HepG2 (cell line): ENCODE data around the gene PEF1. TPM values are rescaled to one million over a fixed set of nuclear protein-coding genes. Genes with fewer than 3 reads are reported as not detected.

Source experiments
- BHLHE40 ChIP-seq: IDR thresholded peaks from 2 replicates; pipeline ENCODE4 v1.6.1; 2011; ENCODE audit warnings: low read length, improper control_type of control experiment
- CHD4 ChIP-seq: fragments of 200-600 bp; sonication (generic); IDR thresholded peaks from 2 replicates; pipeline ENCODE4 v1.7.0; 2017; ENCODE audit warnings: mild to moderate bottlenecking, low read length, borderline replicate concordance
- ELF3 ChIP-seq: IDR thresholded peaks from 2 replicates; pipeline ENCODE4 v1.6.1; 2016; ENCODE audit warnings: missing genetic modification reagents, missing compliant biosample characterization
- EP300 ChIP-seq, 3 experiments: sonication (generic) in 1 of 3; formaldehyde crosslinking in 1 of 3; IDR thresholded peaks; 2 replicates each; pipeline versions ENCODE4 v1.5.1 to v1.6.1; 2011 to 2020; ENCODE audit warnings: low read depth in 2 of 3, low read length in 2 of 3, borderline replicate concordance in 1 of 3, improper control_type of control experiment in 1 of 3, mild to moderate bottlenecking in 1 of 3, missing genetic modification reagents in 1 of 3, moderate library complexity in 1 of 3
- FOXC1 ChIP-seq: sonication (generic); formaldehyde crosslinking; IDR thresholded peaks from 2 replicates; pipeline ENCODE4 v1.8.0; 2022; ENCODE audit warnings: mild to moderate bottlenecking, missing genetic modification reagents, borderline replicate concordance
- HES4 ChIP-seq: sonication (generic); formaldehyde crosslinking; IDR thresholded peaks from 2 replicates; pipeline ENCODE4 v1.9.0; 2021; ENCODE audit warnings: mild to moderate bottlenecking, missing genetic modification reagents, borderline replicate concordance
- HNF4A ChIP-seq: sonication (generic); formaldehyde crosslinking; IDR thresholded peaks from 2 replicates; pipeline ENCODE4 v1.4.0; 2020; ENCODE audit warnings: missing genetic modification reagents
- MAFF ChIP-seq: IDR thresholded peaks from 2 replicates; pipeline ENCODE4 v1.6.1; 2011; ENCODE audit warnings: low read depth, low read length, improper control_type of control experiment
- MTA3 ChIP-seq: sonication (generic); formaldehyde crosslinking; IDR thresholded peaks from 2 replicates; pipeline ENCODE4 v1.4.0; 2020; ENCODE audit warnings: missing genetic modification reagents
- NR2F6 ChIP-seq, 2 experiments: IDR thresholded peaks; 2 replicates each; pipeline ENCODE4 v1.6.1; 2016; ENCODE audit warnings: antibody characterized with exemption in 1 of 2, mild to moderate bottlenecking in 1 of 2
- PCBP1 ChIP-seq: fragments of 200-400 bp; formaldehyde crosslinking; IDR thresholded peaks from 2 replicates; pipeline ENCODE4 v1.6.1; 2017; ENCODE audit warnings: mild to moderate bottlenecking, low read depth, low read length, borderline replicate concordance
- PITX1 ChIP-seq: sonication (generic); formaldehyde crosslinking; IDR thresholded peaks from 2 replicates; pipeline ENCODE4 v1.5.1; 2020; ENCODE audit warnings: mild to moderate bottlenecking, missing genetic modification reagents
- RAD21 ChIP-seq: fragments of 450-650 bp; formaldehyde crosslinking; IDR thresholded peaks from 2 replicates; pipeline ENCODE4 v1.5.0; 2020; ENCODE audit warnings: mild to moderate bottlenecking
- SAP130 ChIP-seq: IDR thresholded peaks from 2 replicates; pipeline ENCODE4 v1.6.1; 2016; ENCODE audit warnings: low read depth
- TBL1XR1 ChIP-seq: fragments of 150-350 bp; IDR thresholded peaks from 2 replicates; pipeline ENCODE4 v1.6.1; 2014; ENCODE audit warnings: borderline replicate concordance, low read length; ENCODE audit not compliant: partially characterized antibody
- TRAFD1 ChIP-seq: sonication (generic); formaldehyde crosslinking; IDR thresholded peaks from 2 replicates; pipeline ENCODE4 v1.5.1; 2020; ENCODE audit warnings: missing genetic modification reagents, mild to moderate bottlenecking, borderline replicate concordance
- XRCC5 ChIP-seq: fragments of 200-400 bp; formaldehyde crosslinking; optimal IDR thresholded peaks from 2 replicates; pipeline ENCODE3; 2017; ENCODE audit warnings: mild to moderate bottlenecking, low read length
- YY1 ChIP-seq: IDR thresholded peaks from 2 replicates; pipeline ENCODE4 v1.6.1; 2011; ENCODE audit warnings: low read length, low read depth, moderate library complexity, mild to moderate bottlenecking; ENCODE audit not compliant: insufficient read depth, insufficient replicate concordance
- ZBTB3 ChIP-seq: sonication (generic); formaldehyde crosslinking; IDR thresholded peaks from 2 replicates; pipeline ENCODE4 v1.4.0; 2020; ENCODE audit warnings: low read depth, mild to moderate bottlenecking, moderate library complexity, missing genetic modification reagents, borderline replicate concordance
- ZBTB38 ChIP-seq: sonication (generic); formaldehyde crosslinking; IDR thresholded peaks from 2 replicates; pipeline ENCODE4 v1.5.1; 2020; ENCODE audit warnings: mild to moderate bottlenecking, missing genetic modification reagents
- ZMYM3 ChIP-seq: sonication (generic); formaldehyde crosslinking; IDR thresholded peaks from 2 replicates; pipeline ENCODE4 v1.5.1; 2020; ENCODE audit warnings: mild to moderate bottlenecking, missing genetic modification reagents
- ZMYM4 ChIP-seq: sonication (generic); formaldehyde crosslinking; IDR thresholded peaks from 2 replicates; pipeline ENCODE4 v1.8.1; 2023; ENCODE audit warnings: mild to moderate bottlenecking, missing genetic modification reagents
- ZNF33B ChIP-seq: sonication (generic); formaldehyde crosslinking; IDR thresholded peaks from 2 replicates; pipeline ENCODE4 v1.5.1; 2020; ENCODE audit warnings: mild to moderate bottlenecking, missing genetic modification reagents
- ZNF383 ChIP-seq: sonication (generic); formaldehyde crosslinking; IDR thresholded peaks from 2 replicates; pipeline ENCODE4 v1.4.0; 2020; ENCODE audit warnings: missing genetic modification reagents, mild to moderate bottlenecking, borderline replicate concordance
- ZNF713 ChIP-seq: sonication (generic); formaldehyde crosslinking; IDR thresholded peaks from 2 replicates; pipeline ENCODE4 v1.4.0; 2020; ENCODE audit warnings: mild to moderate bottlenecking, missing genetic modification reagents
- ZNF777 ChIP-seq: sonication (generic); formaldehyde crosslinking; IDR thresholded peaks from 2 replicates; pipeline ENCODE4 v1.4.0; 2020; ENCODE audit warnings: missing genetic modification reagents
- ZSCAN5A ChIP-seq: sonication (generic); formaldehyde crosslinking; IDR thresholded peaks from 2 replicates; pipeline ENCODE4 v1.8.0; 2022; ENCODE audit warnings: mild to moderate bottlenecking, missing genetic modification reagents, borderline replicate concordance
- polyA plus RNA-seq, 8 experiments: library from polyadenylated mRNA; depleted of rRNA in 3 of 8; stranded (reverse) in 7 of 8; unstranded in 1 of 8; fragments of >200 nt; fragmentation: Illumina TruSeq in 4 of 8; extraction: Trizol in 4 of 8; gene quantifications; 2 replicates each; pipeline versions ENCODE4 v1.2.1 to v1.2.3, GENCODE V29; 2011 to 2016; ENCODE audit warnings: low read depth in 4 of 8, missing spikeins in 1 of 8, mixed read lengths in 1 of 8; ENCODE audit not compliant: insufficient read depth in 1 of 8
- total RNA-seq, 5 experiments: library from RNA; depleted of rRNA; stranded (reverse); fragments of >200 nt; fragmentation: Illumina TruSeq; extraction: Trizol; gene quantifications; 2 replicates each; pipeline ENCODE4 v1.2.3, GENCODE V29; 2016; ENCODE audit warnings: low read depth in 1 of 5
- TF ChIP-seq, protein P1 (sequence below): sonication (generic); formaldehyde crosslinking; IDR thresholded peaks from 2 replicates; pipeline ENCODE4 v1.5.0; 2020; ENCODE audit warnings: missing genetic modification reagents

Gene PEF1
- total and polyA plus RNA-seq, 2 of the 13 experiments (the other 11 are each of a cell fraction or from before 2014, with no cell fraction given), result 57.1 to 57.8 TPM

DNA sequence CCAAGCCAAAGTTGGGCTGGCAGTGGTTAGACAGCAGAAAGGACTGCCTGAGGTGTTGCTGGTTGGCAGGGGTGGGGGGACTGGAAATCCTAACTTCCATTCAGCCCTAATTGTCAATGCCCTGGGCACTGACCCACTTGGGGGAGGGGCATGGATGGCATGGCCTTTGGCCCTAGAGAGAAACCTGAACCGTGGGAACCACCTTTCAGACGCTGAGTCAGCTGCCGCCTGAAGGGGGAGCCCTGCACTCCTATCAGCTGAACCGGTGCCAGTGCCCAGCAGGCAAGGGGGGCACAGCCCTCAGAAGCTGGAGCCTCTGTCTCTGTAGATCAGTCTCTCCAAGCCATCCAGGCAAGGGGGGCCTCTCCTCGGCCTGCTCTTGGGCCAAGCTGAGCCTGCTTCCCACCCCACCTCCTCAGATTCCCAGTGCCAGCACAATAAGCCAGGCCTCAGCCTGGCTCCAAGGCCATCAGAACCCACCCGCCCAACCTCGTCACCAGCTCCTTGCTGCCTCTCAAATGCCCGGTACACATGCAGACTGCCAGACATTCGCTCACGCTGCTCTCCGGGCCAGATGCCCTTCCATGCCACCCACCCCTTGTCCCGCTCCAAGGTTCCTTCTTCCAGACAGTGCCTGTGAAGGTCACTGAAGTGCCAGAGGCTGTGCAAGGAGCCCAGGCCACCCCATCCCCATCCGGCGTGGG is 56.8 kb downstream of the PEF1 start (continued):
- no peak for TF ChIP-seq ZSCAN5A (CRISPR knock-in tag)
- no peak for TF ChIP-seq SAP130 (CRISPR knock-in tag)
- TF ChIP-seq ZNF33B (CRISPR knock-in tag), result no peak
- TF ChIP-seq ZMYM3 (CRISPR knock-in tag), result 0 out of 2 replicates have a peak, but pooled peaks have one; percentile 16
- TF ChIP-seq ZNF777 (CRISPR knock-in tag), result no peak
- 0 out of 2 replicates have a peak, but pooled peaks have one; percentile 15 for TF ChIP-seq PCBP1
- no peak for TF ChIP-seq YY1
- no peak for TF ChIP-seq TBL1XR1
- no peak for TF ChIP-seq FOXC1 (CRISPR knock-in tag)
- peak; percentile 58 for TF ChIP-seq HNF4A (CRISPR knock-in tag)
- TF ChIP-seq HES4, result no peak
- peak; percentile 72 for TF ChIP-seq NR2F6 (IDR thresholded peaks at IDR 0.05)
- TF ChIP-seq NR2F6 (CRISPR knock-in tag; IDR thresholded peaks at IDR 0.05), result peak; percentile 74
- TF ChIP-seq MTA3, result no peak
- no peak for TF ChIP-seq CHD4
- TF ChIP-seq, protein P1, sequence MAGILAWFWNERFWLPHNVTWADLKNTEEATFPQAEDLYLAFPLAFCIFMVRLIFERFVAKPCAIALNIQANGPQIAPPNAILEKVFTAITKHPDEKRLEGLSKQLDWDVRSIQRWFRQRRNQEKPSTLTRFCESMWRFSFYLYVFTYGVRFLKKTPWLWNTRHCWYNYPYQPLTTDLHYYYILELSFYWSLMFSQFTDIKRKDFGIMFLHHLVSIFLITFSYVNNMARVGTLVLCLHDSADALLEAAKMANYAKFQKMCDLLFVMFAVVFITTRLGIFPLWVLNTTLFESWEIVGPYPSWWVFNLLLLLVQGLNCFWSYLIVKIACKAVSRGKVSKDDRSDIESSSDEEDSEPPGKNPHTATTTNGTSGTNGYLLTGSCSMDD (CRISPR knock-in tag), result no peak
- no peak for TF ChIP-seq ZMYM4 (CRISPR knock-in tag)
- no peak for TF ChIP-seq ZBTB38
- TF ChIP-seq XRCC5, result peak; percentile 56
- no peak for TF ChIP-seq EP300 (IDR thresholded peaks at IDR 0.05; ENCODE audit: low read depth in 2 of 2, low read length in 2 of 2)
- TF ChIP-seq EP300 (CRISPR knock-in tag; IDR thresholded peaks at IDR 0.05; ENCODE audit: borderline replicate concordance), result no peak
- TF ChIP-seq ZNF713 (CRISPR knock-in tag), result no peak
- TF ChIP-seq ZBTB3 (CRISPR knock-in tag), result no peak
- no peak for TF ChIP-seq ELF3 (CRISPR knock-in tag)
- TF ChIP-seq MAFF, result peak; percentile 71
- peak; percentile 37; the same call in 1 of the 2 replicates for TF ChIP-seq RAD21 (CRISPR knock-in tag)
- 0 out of 2 replicates have a peak, but pooled peaks have one; percentile 15 for TF ChIP-seq PITX1 (CRISPR knock-in tag)
- no peak for TF ChIP-seq ZNF383 (CRISPR knock-in tag)
- no peak for TF ChIP-seq BHLHE40
- TF ChIP-seq TRAFD1 (CRISPR knock-in tag), result no peak
